Small intestine (tissue), 7 donors: ENCODE measurements around the gene HP1BP3. TPM values are rescaled to one million over a fixed set of nuclear protein-coding genes. Genes with fewer than 3 reads are reported as not detected.
"Not testable (repeated sequence)": the region's sequence is repeated elsewhere in the genome, so short reads cannot be mapped to it uniquely, and the experiment has no call there.

ENCODE experiments used
- DNase-seq, 2 donors: peaks; one replicate each; pipeline versions ENCODE4 v3.0.0 to v3.0.0-alpha.2; 2013
- FAIRE-seq: peaks from 2 replicates; lab custom pipeline; 2012; peaks lifted over from hg19 to GRCh38; lab: Jason Lieb, UNC
- H3K27ac ChIP-seq, 3 donors: one replicate each; pipeline ENCODE4 v1.5.1; 2013; ENCODE audit warnings: low read length in 2 of 3, mild to moderate bottlenecking in 2 of 3, control low read depth in 1 of 3, inconsistent platforms in 1 of 3, low read depth in 1 of 3, moderate library complexity in 1 of 3
- H3K27me3 ChIP-seq, 3 donors: one replicate each; pipeline ENCODE4 v1.6.1; 2013; ENCODE audit warnings: low read length in 3 of 3, inconsistent platforms in 1 of 3; ENCODE audit not compliant: control insufficient read depth in 3 of 3, insufficient read depth in 3 of 3
- H3K36me3 ChIP-seq, 3 donors: one replicate each; pipeline ENCODE4 v1.6.1; 2013; ENCODE audit warnings: low read length in 3 of 3, inconsistent platforms in 1 of 3, low read depth in 1 of 3, mild to moderate bottlenecking in 1 of 3, moderate library complexity in 1 of 3; ENCODE audit not compliant: control insufficient read depth in 3 of 3, insufficient read depth in 2 of 3
- H3K4me1 ChIP-seq, 3 donors: one replicate each; pipeline ENCODE4 v1.6.1; 2013; ENCODE audit warnings: low read length in 2 of 3, inconsistent platforms in 1 of 3, low read depth in 1 of 3, mild to moderate bottlenecking in 1 of 3, moderate library complexity in 1 of 3; ENCODE audit not compliant: control insufficient read depth in 3 of 3, insufficient read depth in 2 of 3
- H3K4me3 ChIP-seq, 3 donors: one replicate each; pipeline ENCODE4 v1.5.1; 2013; ENCODE audit warnings: low read length in 3 of 3, control low read depth in 1 of 3, inconsistent platforms in 1 of 3, low read depth in 1 of 3, mild to moderate bottlenecking in 1 of 3, moderate library complexity in 1 of 3
- H3K9me3 ChIP-seq, 2 donors: one replicate each; pipeline ENCODE4 v1.6.1; 2013; ENCODE audit warnings: low read depth in 1 of 2, low read length in 1 of 2; ENCODE audit not compliant: control insufficient read depth in 2 of 2, insufficient read depth in 1 of 2
- WGBS, 3 donors: extraction: QIAGEN DNeasy Blood & Tissue Kit; methylation state at CpG; one replicate each; pipeline ENCODE4 v1.1.7; 2013; 5-methylcytosine and 5-hydroxymethylcytosine counted together
- polyA plus RNA-seq, 4 donors: library from polyadenylated mRNA; stranded (reverse) in 3 of 4; unstranded in 1 of 4; fragments of 200-250 nt in 3 of 4; fragments of 120-200 nt in 1 of 4; gene quantifications; one replicate each; pipeline versions ENCODE4 v1.2.1 to v1.2.3, GENCODE V29; 2013
- donor health status: healthy with polysubstance abuse.
- donor health status: control.
- donor health status: control.
- donor health status: Bipolar disorder and iron deficiency.
- donor health status: healthy.

Gene HP1BP3
- polyA plus RNA-seq, 4 donors, result 56.4 to 241 (median 89.0) TPM

GRCh38 chr1:20723537-20724363 lies 63.4 kb downstream of the HP1BP3 start:
- Histone ChIP-seq H3K4me3 (no peak overlapping the region), H3K4me1 (no peaks in the 10 kb centered on the region), H3K36me3 (no peaks in the 10 kb centered on the region), H3K27me3 (peaks cover 0 to 19% (median 0%) of the 10 kb centered on the region in 3 donors), H3K27ac (no peak overlapping the region), H3K9me3 (no peaks in the 10 kb centered on the region)
- WGBS, 3 donors, result 80 to 93% (median 90%) methylated on average over 34 to 35 of the region's 35 CpGs
- DNase-seq, result no peak
- no peak for FAIRE-seq

- H3K36me3 ChIP-seq, result no peaks in the 10 kb centered on the region
- no peak for DNase-seq
- FAIRE-seq, result no peak
- peaks cover 0 to 1% (median 0%) of the 10 kb centered on the region in 3 donors for H3K4me1 ChIP-seq
- H3K4me3 ChIP-seq, result no peak overlapping the region
- no peak overlapping the region for H3K27ac ChIP-seq
- H3K27me3 ChIP-seq, result peaks cover 0 to 18% (median 0%) of the 10 kb centered on the region in 3 donors
- no peaks in the 10 kb centered on the region for H3K9me3 ChIP-seq
- WGBS, 3 donors, result 56 to 82% (median 60%) methylated on average over 4 of the region's 4 CpGs
Observed at GRCh38 chr1:20723159-20723536, 64.0 kb downstream of the HP1BP3 start.

DNA sequence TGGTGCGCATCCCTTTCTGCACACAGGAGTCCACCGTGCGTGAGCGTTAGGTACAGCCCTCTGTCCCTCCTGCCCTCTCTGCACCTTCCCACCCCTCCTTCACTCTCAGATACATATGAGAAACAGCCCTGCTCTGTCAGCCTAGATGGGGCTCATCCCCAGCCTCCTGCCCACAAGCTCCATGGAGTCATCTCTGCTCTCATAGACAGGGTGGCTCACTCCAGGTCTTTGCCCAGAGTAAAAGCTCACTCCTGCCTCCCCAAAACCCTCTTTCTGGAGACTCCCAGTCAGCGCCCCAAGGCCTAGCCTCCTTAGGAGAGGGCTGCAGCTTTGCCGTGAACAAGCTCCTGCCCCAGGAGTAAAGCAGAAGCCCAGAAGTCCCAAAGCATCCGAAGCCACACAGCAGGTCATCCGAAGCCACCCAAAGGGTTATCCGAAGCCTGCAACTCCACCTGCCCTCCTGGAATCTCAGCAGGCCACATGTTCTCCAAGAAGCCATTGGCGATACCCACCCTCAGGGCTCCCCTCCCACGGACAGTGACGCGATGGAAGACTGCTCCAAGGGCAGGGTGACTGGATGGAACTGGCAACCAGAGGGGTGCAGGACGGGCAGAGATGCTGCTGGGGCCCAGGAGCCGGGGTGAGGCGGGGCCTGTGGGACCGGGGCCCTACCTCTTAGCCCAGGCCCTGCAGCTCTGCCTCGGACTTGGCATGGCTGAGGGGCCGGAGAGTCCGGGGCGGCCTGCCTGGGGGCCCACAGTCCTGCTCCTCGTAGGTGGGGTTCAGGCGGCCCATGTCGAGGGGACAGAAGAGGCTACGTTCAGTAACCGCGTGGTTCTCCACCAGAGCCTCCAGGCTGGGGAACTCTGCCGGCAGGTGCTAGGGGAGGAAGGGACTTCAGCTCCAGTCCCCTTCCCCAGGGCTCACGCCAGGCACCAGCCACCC lies 65.7 kb downstream of the HP1BP3 start:
- no peak overlapping the region for H3K27ac ChIP-seq
- H3K36me3 ChIP-seq, result no peaks in the 10 kb centered on the region
- 87 to 91% (median 90%) methylated on average over 29 of the region's 29 CpGs for WGBS, 3 donors
- no peak for DNase-seq
- H3K4me3 ChIP-seq, result no peak overlapping the region
- H3K4me1 ChIP-seq, result peaks cover 2 to 3% (median 3%) of the 10 kb centered on the region in 3 donors
- FAIRE-seq, result no peak
- H3K9me3 ChIP-seq, result no peaks in the 10 kb centered on the region
- H3K27me3 ChIP-seq, result peaks cover 4 to 27% (median 5%) of the 10 kb centered on the region in 3 donors

GRCh38 chr1:20720631-20721091 lies 66.4 kb downstream of the HP1BP3 start:
- Histone ChIP-seq H3K27ac (no peak overlapping the region), H3K4me3 (no peak overlapping the region), H3K27me3 (peaks cover 6 to 31% (median 9%) of the 10 kb centered on the region in 3 donors), H3K36me3 (no peaks in the 10 kb centered on the region), H3K9me3 (no peaks in the 10 kb centered on the region), H3K4me1 (peaks cover 2 to 3% (median 3%) of the 10 kb centered on the region in 3 donors)
- DNase-seq (no peak), FAIRE-seq (no peak)
- 87 to 89% (median 88%) methylated on average over 12 of the region's 12 CpGs for WGBS, 3 donors

- 65 to 85% (median 69%) methylated on average over 5 of the region's 5 CpGs for WGBS, 3 donors
- Histone ChIP-seq H3K36me3 (no peaks in the 10 kb centered on the region), H3K27ac (no peak overlapping the region), H3K4me3 (no peak overlapping the region), H3K27me3 (peaks cover 6 to 31% (median 10%) of the 10 kb centered on the region in 3 donors), H3K9me3 (no peaks in the 10 kb centered on the region), H3K4me1 (peaks cover 2 to 3% (median 3%) of the 10 kb centered on the region in 3 donors)
- DNase-seq (no peak), FAIRE-seq (no peak)
Observed at GRCh38 chr1:20719871-20720620, 67.1 kb downstream of the HP1BP3 start.

- peaks cover 2 to 3% (median 3%) of the 10 kb centered on the region in 3 donors for H3K4me1 ChIP-seq
- H3K4me3 ChIP-seq, result no peak overlapping the region
- no peaks in the 10 kb centered on the region for H3K9me3 ChIP-seq
- 88 to 89% (median 89%) methylated on average over 8 of the region's 8 CpGs for WGBS, 3 donors
- H3K27me3 ChIP-seq, result peaks cover 6 to 31% (median 10%) of the 10 kb centered on the region in 3 donors
- no peaks in the 10 kb centered on the region for H3K36me3 ChIP-seq
- DNase-seq (no peak), FAIRE-seq (no peak)
- H3K27ac ChIP-seq, result no peak overlapping the region
Observed at GRCh38 chr1:20719261-20719660, 67.8 kb downstream of the HP1BP3 start.

DNA sequence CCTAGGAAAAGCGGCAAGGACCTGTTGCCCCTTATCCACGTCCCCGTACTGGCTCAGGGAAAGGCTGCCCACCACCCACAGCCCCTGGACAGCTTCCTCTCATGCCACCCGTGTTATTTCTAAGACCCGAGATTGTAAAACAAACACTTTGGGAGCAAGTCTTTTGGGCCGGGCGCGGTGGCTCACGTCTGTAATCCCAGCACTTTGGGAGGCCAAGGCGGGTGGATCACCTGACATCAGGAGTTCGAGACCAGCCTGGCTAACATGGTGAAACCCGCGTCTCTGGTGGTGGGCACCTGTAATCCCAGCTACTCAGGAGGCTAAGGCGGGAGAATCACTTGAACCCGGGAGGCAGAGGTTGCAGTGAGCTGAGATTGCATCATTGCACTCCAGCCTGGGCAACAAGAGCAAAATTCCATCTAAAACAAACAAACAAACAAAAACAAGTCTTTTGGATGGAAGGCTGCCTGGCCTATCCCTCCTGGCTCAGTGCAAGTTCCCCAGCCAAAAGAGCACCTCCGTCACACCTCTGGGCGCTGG lies 68.7 kb downstream of the HP1BP3 start:
- peak overlapping the region in 1 of 3 donors; percentile 35 for H3K4me3 ChIP-seq
- not testable (repeated sequence) for FAIRE-seq, H3K4me1 ChIP-seq, DNase-seq, H3K36me3 ChIP-seq, H3K27ac ChIP-seq, H3K9me3 ChIP-seq
- WGBS, 3 donors, result 49 to 58% (median 57%) methylated on average over 17 of the region's 17 CpGs
- peaks cover 6 to 31% (median 10%) of the 10 kb centered on the region in 3 donors for H3K27me3 ChIP-seq
